HG03460 (cell line): Measurements from ENCODE around the gene TMEM255B.
"Not testable (repeated sequence)": the region's sequence is repeated elsewhere in the genome, so short reads cannot be mapped to it uniquely, and the experiment has no call there.

ENCODE experiments used
- ATAC-seq: cut with Tn5 transposase; IDR thresholded peaks from one replicate; pipeline ENCODE4 v1.9.1; 2021; ENCODE audit not compliant: unreplicated experiment

TMEM255B gene

DNA sequence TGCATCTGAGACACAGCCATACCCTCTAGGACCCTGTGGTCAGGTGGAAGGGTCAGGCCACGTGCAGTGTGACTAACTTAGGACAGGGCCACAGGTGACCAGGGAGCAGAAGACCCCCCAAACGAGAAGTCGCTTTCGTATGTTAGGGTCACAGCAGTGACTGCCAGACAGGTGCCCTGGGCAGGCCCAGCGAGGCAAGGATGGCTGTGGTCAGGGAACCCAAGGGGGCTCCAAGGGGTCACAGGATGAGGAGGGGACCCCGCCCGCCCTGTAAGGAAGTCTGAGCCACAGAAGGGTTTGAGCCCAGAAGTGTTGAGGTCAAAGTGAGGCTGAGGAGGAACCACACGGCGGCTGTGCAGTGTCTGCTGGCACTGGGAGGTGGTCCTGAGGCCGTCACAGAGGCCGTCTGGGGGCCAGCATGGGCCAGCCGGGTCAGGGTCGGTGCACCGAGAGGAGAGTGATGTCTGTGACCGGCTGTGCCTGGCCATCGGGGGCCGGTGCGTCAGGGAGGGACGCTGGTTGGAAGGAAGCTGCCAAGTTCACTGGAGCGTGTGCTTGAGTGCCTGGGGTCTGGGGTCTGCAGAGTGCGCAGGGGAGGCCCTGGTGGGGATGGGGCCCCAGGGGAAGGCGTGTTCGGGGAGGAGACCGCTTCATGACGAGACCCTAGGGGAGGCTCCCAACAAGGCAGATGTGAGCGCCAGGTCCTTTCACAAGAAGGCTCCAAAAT, 24.8 kb upstream of the TMEM255B start:
- ATAC-seq = no peak

DNA sequence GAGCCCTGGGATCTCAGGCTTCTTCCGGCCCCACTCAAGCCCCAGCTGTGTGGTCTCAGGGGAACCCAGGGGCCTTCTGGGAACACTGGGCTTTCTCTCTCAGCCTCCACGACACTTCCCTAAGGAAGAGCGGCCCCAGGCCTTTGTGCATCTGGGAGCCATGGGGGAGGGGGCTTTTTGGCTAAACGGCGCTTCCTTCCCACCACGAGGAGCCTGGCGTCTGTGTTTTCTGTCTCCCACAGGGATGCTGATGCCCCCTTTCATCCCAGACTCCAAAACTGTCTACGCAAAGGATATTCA, 24.2 kb upstream of the TMEM255B start:
- no peak for ATAC-seq

DNA sequence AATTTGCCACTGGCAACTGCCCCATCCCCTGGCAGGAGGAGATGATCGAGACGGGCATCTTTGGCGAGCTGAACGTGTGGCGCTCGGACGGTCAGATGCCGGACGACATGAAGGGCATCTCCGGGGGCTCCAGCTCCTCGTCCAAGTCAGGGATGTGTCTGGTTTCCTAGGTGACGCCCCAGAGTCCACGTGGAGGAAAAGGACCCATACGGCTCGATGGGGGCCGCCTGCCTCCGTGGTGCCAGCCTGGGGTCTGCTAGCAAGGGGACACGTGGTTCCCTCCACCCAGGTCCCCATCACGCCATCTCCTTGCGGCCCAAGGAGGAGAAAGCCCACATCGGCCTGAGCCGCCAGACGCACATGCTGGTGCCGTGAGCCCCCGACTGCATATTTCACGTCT, 23.8 kb upstream of the TMEM255B start:
- ATAC-seq = no peak

DNA sequence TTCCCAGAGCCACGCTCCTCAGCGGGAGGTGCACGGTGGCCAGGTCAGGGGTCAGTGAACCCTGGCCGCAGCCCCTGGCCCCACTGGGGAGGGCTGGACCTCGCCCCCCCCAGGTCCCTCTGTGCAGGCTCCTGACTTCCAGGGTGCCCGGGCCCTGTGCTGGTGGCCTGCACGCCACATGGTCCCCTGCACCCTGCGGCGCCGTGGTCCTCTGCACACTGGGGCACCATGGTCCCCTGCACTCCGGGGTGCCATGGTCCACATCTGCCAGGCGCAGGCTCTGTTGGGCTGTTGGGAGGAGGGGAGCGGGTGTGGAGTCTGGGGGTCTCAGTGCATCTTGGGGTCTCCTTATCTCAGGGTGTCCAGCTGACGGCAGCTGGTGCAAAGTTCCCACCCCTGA, 23.3 kb upstream of the TMEM255B start:
- ATAC-seq = no peak

DNA sequence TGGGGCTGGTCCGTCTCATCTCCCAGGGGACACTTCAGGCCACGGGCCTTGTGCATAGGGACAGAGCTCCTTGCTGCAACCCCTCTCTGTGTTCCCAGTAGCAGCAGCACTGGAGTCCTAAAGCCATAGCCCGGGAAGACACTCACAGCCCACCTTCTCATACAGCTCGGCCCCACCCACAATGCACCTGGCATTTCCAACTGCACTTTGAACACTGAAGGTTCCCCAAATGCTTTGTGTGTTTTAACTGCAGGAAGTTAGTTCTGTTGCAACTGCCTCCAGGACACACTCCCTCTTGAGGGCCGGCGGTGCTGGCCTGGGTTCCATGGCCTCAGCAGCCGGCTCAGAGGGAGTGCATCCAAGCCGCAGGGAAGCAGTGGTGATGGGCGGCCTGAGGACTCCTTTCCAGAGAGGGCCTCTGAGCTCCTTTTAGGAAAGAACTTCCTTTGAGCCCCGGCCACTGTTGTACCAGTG, 22.7 kb upstream of the TMEM255B start:
- ATAC-seq = no peak

GRCh38 chr13:113737803-113738202, 21.2 kb upstream of the TMEM255B start:
- no peak for ATAC-seq

DNA sequence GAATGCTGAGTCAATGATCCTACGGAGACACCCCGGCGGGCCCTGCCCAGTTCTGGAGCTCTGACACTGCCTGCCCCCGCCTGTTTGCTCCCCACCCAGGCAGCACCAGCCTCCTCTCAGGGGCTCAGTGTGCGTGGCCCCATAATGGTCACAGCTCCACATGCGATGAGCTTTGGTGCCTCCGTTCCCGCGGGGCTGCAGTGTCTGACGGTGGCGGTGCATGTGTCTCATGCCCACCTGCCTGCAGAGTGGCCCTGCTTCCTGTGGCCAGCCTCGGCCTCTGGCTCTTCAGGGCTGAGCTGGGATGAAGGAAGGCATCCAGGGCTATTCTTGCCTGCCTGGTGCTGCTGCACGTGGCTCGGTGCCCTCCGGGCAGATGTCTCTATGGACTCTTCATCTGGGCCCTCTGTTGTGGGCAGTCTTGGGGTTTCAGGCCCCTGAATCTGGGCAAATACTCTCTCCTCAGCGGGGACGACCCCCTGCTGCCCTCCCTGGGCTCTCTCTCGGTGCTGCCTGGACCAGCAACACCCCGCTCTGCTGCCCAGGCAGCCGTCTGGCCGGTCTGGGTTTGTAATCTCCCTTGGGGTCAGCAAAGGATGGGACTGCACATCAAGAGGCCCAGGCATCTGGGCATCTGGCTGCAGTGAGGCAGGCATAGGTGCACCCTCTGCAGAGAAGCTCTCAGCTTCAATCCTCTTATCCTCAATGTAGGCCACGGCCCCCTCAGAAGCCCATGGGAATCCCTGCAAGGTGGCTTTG, 19.3 kb upstream of the TMEM255B start:
- ATAC-seq = no peak

- no peak for ATAC-seq
Measured at GRCh38 chr13:113740286-113740556, 18.8 kb upstream of the TMEM255B start.

- no peak for ATAC-seq
Measured at GRCh38 chr13:113740661-113741060, 18.4 kb upstream of the TMEM255B start.

DNA sequence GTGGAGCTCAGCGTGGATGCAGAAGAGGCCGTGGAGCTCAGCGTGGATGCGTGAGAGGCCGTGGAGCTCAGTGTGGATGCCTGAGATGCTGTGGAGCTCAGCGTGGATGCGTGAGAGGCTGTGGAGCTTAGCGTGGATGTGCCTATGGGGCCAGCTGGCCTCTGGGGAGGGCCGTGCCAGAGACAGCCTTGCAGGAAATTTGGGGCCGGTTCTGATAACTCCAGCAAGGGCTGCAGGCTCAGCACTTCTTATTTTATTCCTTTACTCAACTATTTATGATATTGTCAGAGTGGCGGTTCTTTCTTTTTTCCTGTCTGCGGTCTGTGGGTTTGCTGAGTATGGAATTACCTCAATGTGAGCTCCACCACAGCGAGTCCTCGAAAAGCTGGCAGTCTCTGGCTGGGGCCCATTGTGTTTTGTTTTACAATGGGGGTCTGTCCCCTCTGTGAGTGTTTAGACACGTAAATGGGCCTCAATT, 17.8 kb upstream of the TMEM255B start:
- no peak for ATAC-seq

GRCh38 chr13:113742000-113742441, 17.0 kb upstream of the TMEM255B start:
- ATAC-seq = no peak

DNA sequence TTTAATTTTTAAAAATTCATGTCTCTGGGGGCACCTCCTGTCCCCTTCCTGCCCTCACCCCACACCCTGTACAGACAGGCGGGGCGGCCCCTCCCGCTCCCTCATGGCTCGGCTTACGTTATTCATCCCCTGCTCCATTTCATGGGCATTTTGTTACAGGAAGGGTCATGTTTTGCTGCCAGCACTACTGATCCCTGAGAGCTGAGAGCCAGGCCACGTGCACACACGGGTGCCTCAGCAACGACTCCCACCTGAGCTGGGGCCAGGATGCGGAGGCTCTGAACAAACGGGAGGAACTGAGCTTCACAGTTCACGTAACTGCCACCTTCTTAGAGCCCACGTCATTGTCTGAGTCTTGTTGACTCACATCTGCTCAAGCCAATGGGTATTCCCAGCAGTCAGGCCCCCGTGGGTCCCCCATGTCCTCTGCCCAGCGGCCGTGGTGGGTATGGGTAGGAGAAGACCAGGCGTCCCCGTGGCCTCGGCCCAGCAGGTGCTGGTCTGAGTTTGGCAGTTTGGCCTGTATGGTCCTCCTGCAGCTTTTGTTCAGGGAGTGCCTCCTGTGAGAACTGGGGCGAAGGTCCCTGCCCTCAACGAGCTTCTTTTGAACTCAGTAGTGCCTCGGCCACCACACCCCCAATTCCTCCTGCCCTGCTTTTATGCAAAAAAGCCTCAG, 16.4 kb upstream of the TMEM255B start:
- no peak for ATAC-seq

DNA sequence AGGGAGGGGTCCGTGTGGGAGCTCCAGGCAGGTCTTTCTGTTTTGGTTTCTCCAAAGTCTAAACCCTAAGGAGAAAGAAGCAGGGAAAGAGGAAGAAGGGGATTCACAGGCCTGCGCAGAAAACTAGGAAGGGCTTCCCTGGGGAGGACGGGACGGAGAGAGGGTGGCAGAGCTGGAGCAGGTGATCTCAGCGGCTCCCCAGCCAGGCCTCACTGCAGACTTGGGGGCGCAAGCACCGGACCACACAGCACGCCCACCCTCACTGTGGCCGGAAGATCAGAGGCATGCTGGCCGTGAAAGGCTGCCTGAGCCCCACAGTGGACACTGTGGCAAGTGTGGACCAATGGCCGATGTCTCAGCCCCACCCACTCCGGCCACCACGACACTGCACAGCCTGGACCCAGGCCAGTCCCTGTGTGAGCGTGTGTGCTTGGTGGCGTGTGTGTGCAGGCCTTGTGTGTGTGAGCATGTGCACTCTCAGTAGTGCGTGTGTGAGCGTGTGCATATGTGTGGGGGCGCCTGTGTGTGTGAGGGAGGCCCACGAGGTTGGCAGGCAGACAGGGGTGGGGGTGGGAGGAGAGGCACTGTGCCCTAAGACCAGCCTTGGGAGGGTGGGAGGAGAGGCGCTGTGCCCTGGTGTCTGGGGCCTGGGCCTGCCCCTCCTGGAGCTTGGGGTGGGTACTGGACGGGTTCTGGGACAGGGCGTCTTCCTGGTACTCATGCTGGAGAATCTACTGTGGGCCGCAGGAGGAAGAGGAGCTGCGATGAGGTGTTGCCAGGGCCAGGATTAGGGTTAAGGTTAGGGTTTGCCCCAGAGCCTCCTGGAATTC, 15.4 kb upstream of the TMEM255B start:
- ATAC-seq = no peak

DNA sequence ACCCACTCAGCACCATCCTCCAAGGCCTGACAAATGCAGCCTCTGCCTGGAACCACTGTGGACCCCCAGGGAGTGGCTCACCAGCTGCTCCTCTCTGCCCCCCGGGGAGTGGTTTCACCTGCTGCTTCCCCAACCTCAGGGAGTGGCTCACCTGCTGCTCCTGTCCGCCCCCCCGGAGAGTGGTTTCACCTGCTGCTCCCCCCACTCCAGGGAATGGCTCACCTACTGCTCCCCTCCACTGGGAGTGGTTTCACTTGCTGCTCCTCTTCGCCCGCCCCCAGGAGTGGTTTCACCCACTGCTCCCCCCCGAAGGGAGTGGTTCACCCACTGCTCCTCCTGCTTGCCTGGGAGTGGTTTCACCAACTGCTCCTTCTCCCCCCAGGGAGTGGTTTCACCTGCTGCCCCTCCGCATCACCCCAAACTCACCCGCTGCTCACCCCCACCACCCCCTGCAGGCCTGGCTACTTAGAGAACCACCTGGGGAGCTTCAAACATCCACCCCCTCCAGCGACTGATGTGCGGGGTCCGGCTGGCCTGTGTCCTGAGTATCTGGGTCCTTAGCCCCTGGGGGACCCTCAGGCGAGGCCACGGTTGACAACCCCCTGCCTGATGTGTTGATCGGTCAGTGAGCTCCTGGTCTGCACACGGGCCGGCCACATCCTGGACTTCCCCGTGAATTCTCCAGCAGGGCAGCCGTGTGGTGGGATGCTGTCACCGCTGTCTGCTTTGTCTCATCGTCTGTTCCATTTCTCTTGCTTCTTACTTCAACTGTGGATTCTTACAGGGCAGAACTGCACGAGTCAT, 14.6 kb upstream of the TMEM255B start:
- ATAC-seq = no peak

- no peak for ATAC-seq
Measured at GRCh38 chr13:113745059-113745458, 14.0 kb upstream of the TMEM255B start.

GRCh38 chr13:113745500-113746142, 13.4 kb upstream of the TMEM255B start:
- ATAC-seq = not testable (repeated sequence)

- no peak for ATAC-seq
Measured at GRCh38 chr13:113746143-113746525, 12.9 kb upstream of the TMEM255B start.

- ATAC-seq = no peak
Measured at GRCh38 chr13:113746671-113747070, 12.4 kb upstream of the TMEM255B start.

DNA sequence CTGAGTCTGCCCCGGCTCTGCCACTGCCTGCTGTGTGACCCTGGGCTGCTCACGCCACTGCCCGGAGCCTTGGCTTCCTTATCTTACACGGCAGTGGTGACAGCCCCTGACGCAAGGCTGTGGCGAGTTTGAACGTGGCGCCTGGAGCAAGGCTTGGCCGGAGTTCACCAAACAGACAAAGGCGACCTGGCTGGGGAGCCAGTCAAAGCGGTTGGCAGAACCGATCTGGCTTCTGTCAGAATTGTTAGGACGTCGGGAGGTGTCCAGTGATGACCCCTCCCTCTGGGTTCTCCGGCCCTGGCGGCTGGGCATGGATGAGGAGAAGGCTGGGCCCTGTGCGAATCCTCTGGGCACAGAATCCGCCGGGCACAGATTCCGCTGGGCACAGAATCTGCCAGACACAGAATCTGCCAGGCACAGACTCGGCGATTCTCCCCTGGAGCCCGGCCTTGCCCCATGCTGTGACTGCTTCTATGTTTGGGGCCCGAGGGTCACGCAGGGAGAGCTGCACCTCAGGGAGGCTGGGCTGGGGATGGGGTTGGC, 11.7 kb upstream of the TMEM255B start:
- ATAC-seq = no peak
